Adipose tissue (tissue), 3 donors: ENCODE measurements around the gene ARHGAP9. TPM values are rescaled to one million over a fixed set of nuclear protein-coding genes. Genes with fewer than 3 reads are reported as not detected.
A peak's percentile ranks its signal among the peaks of the same experiment; 100 is the strongest.

Source experiments
- H3K27ac ChIP-seq: one replicate; pipeline ENCODE4 v1.5.1; 2013; ENCODE audit warnings: low read depth, low read length
- WGBS, 3 donors: extraction: QIAGEN DNeasy Blood & Tissue Kit; methylation state at CpG; one replicate each; pipeline ENCODE4 v1.1.7; 2013; 5-methylcytosine and 5-hydroxymethylcytosine counted together
- polyA plus RNA-seq, 3 donors: library from polyadenylated mRNA; stranded (reverse); fragments of 200-250 nt; gene quantifications; one replicate each; pipeline ENCODE4 v1.2.3, GENCODE V29; 2013
- donor health status: healthy with polysubstance abuse.
- donor health status: Bipolar disorder and iron deficiency.
- donor health status: healthy.

The ARHGAP9 gene
- polyA plus RNA-seq, 3 donors: 2.6 to 33.6 (median 28.7) TPM

DNA sequence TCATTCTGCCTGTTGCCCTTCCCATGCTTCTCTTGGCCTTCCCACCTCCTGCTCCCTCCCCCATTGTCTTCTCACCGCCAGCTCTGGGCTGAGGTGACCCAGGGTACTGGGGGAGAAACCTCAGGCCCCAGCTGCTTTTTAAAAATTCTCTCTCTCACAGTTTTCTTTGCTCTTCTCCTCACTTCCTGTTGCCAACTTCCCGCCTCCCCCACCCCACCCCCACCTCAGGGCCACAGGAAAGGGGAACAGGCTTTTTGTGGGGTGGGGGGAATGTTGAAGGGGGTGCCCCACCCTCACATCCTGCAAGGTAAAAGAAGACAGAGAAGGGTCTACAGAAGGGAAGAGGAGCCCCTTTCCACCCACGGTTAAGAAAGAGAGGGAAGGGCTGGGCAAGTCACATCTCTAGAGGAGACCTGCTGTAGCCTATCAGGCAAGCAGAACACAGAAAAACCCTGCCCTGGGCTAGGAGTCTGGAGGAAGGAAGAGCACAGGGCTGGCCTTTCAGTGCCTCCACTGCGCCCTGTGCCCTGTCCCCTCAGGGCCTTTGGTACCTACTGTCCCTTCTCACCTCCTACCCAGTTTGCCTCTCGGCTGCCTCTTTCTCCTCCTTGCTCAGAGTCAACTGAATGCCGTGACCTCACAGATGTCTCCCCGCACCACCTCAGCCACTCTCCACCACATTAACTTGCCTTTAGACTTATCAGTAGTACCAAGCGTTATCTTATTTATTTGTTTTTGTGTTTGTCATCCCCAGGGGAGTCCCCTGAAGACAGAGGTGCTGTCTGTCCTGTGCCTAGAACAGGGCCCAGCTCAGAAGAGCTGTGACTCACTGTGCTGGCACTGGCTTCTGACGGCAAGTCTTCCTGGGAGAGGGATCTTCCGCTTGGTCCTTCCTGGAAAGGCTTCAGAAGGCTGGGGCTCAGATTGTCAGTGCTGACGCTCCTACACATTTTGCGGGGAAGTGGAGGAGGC is 1.7 kb downstream of the ARHGAP9 start:
- peak overlapping the region; percentile 65 for H3K27ac ChIP-seq
- WGBS, 3 donors: 41 to 73% (median 45%) methylated on average over 10 to 12 of the region's 12 CpGs

DNA sequence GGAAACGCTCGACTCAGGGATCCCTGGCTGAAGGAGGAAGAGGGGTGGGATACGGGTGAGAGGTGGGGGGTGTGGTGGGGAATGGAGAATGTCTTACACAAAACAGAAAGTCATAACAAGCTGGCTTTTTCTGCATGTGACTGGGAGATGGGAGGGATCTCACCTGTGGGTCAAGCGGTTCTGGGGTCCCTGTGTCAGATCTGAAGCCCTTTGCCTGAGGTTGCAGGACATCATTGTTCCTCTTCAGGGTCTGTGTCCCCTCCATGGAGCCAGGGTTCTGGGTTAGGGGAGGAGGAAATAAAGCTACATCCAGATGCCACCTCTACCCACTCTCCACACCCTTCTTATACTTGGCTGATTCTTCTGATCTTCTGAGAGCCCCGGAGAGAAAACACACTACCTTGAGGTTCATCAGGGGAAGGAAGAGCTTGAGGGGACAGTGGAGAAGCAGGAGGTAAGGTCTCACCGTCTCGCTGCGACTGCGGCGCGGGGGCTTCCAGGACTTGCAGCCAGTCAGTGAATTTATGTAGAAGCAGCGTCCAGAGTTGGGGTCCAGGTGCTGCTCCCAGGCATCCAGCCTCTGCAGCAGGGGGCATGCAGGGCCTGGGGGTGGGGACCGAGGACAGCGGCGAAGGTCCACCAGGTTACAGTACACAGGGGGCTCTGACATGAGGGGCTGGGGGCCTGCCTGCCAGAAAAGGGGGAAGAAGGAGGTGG is 2.5 kb downstream of the ARHGAP9 start:
- 43 to 80% (median 68%) methylated on average over 15 of the region's 15 CpGs for WGBS, 3 donors
- peak overlapping the region; percentile 65 for H3K27ac ChIP-seq

DNA sequence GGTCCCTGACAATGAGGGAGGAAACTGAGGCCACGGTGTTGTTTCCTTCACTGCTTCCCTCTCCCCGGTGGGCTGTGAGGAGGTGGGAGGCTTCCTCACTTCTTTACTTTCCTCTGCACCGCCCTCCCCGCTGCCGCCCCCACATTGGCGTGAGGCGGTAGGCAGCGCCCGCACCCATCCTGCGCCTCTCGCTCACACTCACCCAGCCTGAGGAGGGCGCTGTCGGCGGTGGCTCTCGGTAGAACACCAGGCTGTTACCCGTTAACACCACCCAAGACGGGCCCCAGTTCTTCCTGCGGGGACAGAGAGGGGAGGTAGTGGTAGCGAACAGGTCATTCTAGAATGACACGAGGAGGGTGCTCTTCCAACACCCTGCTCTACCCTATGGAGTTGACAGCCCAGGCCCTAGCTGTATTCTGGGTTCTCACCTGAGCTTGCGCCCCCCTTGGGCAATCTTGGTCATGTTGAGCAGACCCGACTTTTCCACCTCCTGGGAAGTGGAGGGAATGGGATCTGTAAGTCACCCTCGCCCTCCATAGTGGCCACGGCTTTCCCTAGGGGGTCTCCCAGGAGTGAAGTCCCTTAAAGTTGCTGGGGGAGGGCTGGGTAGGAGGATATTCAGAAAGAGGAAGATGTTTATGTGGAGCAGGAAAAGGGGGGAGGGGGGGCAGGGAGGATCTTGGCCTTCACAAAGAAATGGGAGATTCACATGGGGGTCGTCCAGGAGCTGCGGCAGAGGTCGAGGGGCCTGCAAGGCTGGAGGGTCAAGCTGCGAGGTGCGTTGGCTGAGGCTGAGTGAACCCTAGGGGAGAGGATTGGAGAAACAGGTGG is 3.3 kb downstream of the ARHGAP9 start:
- no peak overlapping the region for H3K27ac ChIP-seq
- 13 to 19% (median 17%) methylated on average over 27 to 29 of the region's 29 CpGs for WGBS, 3 donors

DNA sequence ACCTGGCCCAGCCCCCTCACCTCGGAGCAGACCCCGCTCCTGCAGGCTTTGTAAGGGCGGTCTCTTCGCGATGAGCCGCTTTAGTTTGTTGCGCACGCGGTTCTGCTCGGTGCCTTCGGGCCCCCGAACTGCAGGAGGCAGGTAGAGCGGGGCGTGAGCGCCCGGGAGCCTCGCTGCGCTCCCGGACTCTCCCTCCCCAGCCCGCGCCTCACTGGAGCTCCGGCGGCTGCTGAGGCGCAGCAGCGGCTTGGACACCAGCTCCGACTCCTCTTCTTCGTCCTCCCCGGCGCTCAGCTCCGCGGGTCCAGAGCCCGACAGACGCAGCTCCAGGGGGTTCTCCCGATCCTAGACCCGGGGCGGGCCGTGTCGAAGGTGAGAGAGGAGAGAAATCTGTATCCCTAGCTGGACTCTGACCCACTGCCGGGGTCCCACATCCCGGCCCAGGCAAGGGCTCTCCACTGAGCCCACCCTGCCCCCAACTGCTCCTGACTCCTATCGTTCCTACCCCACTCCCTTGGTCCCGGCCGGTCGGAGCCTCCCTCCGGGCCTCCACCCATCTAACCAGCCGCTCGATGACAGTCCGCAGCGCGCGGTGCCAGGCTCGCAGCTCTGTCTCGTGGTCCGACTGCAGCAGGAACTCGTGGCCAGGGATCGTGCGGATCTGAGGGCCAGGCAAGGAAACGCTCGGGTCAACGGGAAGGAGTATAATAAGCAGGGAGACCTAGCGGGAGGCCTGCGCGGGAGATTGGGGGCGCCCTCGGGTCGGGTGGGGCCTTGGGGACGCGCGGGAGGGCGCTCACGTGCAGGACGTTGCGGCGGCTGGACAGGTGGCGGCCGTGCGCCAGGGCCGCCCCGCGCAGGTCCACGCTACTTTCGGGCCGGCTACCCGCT is 4.2 kb downstream of the ARHGAP9 start:
- 11 to 25% (median 22%) methylated on average over 67 to 84 of the region's 84 CpGs for WGBS, 3 donors
- no peak overlapping the region for H3K27ac ChIP-seq

DNA sequence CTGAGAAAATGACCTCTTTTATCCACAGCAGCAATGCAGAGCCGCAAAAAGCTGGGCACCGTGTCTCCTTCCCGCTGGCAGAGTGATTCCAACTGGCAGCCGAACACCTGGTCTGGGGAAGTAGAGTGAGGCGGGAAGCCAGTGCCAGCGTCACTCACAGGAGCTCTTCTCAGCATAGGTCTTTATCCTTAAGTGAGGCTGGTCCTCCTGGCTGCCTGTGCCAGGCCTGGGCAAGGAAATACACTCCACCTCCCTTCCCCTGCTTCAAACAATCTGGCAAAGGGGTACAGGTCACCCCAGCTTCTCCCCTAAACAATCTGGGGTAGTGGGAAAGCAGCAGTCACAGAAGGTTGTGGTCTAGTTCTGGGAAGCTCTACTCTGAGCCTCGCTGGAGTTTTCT is 4.8 kb downstream of the ARHGAP9 start:
- 62 to 83% (median 80%) methylated on average over 7 of the region's 7 CpGs for WGBS, 3 donors
- H3K27ac ChIP-seq: no peak overlapping the region

DNA sequence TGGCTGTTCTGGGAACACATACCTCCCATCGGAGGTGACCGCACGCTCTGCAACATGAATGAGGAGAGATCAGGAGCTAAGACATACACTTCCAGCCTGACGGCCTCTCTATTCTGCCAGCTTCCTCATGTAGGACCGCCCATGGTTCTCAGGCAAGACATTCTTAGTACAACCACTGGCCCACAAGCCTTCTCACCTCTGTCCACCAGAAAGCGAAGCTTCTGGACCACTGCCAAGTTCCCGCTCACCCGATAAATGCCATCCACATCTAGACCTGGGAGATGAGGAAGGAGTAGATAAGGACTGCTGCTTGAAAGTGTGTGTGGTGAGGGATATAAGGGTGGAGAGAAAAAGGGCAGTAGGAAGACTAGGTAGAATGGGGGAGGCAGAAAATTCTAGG is 5.2 kb downstream of the ARHGAP9 start:
- no peak overlapping the region for H3K27ac ChIP-seq
- 75 to 81% (median 78%) methylated on average over 8 of the region's 8 CpGs for WGBS, 3 donors

DNA sequence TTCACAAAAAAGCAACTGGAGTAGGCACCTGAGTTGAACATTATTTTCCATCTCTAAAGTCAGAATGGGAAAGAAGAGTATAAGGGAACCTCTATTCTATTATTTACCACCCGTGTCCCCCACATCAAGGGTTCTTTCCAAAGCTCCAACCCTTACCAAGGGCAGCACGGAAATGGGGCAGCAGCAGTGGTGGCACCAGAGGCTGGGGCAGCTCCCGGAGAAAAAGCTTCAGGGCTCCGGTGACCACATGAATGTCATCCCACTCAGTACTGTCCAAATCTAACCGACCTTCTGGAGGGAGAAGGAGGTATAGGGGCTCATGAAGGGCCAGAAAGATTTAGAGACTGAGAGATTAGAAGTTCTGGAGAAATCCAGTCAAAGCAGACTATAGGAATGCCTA is 5.8 kb downstream of the ARHGAP9 start:
- H3K27ac ChIP-seq: no peak overlapping the region
- WGBS, 3 donors: 92 to 95% (median 93%) methylated on average over 5 of the region's 5 CpGs

DNA sequence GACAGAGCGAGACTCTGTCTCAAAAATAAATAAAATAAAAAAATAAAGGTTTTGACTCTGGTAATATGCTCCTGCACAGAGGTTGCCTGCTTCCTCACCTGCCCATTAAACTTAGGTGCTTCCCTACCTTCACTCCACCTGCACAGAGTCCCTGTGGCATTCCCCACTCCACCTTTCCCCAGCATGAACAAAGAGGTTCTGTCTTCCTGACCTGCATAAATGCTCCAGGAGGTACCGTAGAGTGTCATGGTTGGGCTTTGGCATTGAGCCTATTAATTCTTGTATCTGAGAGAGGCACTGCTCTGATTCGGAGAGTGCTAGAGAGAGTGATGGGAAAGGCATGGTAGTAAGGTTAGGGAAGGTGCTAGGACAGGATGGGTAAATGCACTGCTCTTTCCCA is 6.3 kb downstream of the ARHGAP9 start:
- WGBS, 3 donors: 38 to 67% (median 54%) methylated on average over 3 of the region's 3 CpGs
- no peak overlapping the region for H3K27ac ChIP-seq

DNA sequence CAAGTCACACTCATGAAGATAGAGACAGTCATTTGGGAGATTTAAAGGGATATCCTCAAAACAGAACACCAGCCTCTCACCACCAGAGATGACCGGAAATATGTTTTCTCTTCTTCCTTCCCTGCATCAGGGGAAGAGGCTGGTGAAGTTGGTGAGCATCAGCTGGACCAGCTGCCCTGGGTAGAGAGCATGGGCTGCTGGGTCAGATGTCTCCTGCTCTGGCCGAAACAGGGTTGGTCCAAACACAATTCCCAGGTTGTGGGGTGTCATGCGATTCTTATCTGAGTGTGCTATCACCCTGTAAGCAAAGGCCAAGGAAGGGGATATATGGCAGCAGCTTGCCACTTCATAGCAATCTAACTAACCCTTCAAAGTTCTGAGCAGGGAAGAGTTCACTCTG is 7.3 kb downstream of the ARHGAP9 start:
- no peak overlapping the region for H3K27ac ChIP-seq
- WGBS, 3 donors: 77 to 91% (median 89%) methylated on average over 3 of the region's 3 CpGs

DNA sequence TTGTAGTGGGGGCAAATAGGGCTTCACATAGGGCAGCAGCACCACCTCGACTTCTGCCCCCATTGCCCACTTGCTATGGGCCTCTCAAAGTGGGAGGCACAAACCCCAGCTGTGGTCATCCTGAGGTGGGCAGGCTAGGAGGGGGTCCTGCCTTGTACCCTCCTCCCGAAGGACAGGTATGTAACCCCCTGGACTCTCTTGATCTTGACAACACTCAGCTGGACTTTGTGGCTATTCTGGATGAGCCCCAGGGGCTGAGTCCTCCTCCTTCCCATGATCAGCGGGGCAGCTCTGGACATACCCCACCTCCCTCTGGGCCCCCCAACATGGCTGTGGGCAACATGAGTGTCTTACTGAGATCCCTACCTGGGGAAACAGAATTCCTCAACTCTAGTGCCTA is 8.0 kb downstream of the ARHGAP9 start:
- 86 to 94% (median 88%) methylated on average over 3 of the region's 3 CpGs for WGBS, 3 donors
- H3K27ac ChIP-seq: no peak overlapping the region

DNA sequence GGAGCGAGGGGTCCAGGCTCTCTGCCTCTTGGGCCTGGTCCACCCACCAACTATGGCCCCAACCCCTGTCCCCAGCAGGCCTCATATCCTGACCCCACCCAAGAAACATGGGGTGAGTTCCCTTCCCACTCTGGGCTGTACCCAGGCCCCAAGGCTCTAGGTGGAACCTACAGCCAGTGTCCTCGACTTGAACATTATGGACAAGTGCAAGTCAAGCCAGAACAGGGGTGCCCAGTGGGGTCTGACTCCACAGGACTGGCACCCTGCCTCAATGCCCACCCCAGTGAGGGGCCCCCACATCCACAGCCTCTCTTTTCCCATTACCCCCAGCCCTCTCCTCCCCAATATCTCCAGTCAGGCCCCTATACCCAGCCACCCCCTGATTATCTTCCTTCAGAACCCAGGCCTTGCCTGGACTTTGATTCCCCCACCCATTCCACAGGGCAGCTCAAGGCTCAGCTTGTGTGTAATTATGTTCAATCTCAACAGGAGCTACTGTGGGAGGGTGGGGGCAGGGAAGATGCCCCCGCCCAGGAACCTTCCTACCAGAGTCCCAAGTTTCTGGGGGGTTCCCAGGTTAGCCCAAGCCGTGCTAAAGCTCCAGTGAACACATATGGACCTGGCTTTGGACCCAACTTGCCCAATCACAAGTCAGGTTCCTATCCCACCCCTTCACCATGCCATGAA is 8.6 kb downstream of the ARHGAP9 start:
- WGBS, 3 donors: 87 to 94% (median 94%) methylated on average over 4 of the region's 4 CpGs
- H3K27ac ChIP-seq: no peak overlapping the region

DNA sequence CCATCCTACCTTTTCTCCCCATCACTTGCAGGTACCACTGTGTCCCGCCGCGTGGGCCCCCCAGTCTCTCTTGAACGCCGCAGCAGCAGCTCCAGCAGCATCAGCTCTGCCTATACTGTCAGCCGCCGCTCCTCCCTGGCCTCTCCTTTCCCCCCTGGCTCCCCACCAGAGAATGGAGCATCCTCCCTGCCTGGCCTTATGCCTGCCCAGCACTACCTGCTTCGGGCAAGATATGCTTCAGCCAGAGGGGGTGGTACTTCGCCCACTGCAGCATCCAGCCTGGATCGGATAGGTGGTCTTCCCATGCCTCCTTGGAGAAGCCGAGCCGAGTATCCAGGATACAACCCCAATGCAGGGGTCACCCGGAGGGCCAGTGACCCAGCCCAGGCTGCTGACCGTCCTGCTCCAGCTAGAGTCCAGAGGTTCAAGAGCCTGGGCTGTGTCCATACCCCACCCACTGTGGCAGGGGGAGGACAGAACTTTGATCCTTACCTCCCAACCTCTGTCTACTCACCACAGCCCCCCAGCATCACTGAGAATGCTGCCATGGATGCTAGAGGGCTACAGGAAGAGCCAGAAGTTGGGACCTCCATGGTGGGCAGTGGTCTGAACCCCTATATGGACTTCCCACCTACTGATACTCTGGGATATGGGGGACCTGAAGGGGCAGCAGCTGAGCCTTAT is 9.2 kb downstream of the ARHGAP9 start:
- H3K27ac ChIP-seq: no peak overlapping the region
- 89 to 95% (median 95%) methylated on average over 14 of the region's 14 CpGs for WGBS, 3 donors

DNA sequence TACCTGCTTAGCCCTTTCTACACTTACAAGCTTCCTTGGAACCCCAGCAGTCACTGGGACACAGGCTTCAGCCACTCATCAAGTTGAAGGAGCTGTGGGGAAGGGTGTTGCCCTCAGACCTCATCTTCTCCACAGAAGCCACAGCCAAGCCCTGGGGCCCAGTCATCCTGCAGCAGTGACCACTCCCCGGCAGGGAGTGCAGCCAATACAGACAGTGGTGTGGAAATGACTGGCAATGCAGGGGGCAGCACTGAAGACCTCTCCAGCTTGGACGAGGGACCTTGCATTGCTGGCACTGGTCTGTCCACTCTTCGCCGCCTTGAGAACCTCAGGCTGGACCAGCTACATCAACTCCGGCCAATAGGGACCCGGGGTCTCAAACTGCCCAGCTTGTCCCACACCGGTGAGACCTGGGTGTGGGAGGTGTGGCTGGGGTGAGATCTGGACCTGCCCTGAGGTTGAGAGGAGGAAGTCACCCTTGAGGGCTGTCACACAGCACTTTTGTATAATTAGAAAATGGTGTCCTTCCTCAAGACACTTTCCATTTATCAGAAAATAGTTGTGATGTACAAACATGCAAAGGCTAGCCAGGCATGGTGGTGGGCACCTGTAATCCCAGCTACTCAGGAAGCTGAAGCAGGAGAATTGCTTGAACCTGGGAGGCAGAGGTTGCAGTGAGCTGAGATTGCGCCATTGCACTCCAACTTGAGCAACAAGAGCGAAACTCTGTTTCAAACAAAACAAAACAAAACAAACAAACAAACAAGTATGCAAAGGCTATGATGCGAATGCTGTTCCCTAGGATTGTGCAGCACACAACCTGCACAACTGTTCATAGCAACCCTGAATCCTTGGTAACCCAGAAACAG is 10.1 kb downstream of the ARHGAP9 start:
- no peak overlapping the region for H3K27ac ChIP-seq
- 81 to 83% (median 82%) methylated on average over 10 of the region's 10 CpGs for WGBS, 3 donors

DNA sequence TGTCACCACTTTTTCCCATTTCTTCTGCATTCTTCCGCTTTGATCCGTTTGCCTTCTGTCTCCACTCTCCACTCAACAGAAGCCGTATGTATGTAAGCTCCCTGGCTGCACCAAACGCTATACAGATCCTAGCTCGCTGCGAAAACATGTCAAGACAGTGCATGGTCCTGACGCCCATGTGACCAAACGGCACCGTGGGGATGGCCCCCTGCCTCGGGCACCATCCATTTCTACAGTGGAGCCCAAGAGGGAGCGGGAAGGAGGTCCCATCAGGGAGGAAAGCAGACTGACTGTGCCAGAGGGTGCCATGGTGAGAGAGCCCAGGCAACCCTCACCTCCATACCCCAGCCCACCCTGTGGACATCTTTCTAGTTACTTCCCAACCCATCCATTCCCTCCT is 11.8 kb downstream of the ARHGAP9 start:
- H3K27ac ChIP-seq: no peak overlapping the region
- WGBS, 3 donors: 70 to 87% (median 87%) methylated on average over 11 of the region's 11 CpGs

DNA sequence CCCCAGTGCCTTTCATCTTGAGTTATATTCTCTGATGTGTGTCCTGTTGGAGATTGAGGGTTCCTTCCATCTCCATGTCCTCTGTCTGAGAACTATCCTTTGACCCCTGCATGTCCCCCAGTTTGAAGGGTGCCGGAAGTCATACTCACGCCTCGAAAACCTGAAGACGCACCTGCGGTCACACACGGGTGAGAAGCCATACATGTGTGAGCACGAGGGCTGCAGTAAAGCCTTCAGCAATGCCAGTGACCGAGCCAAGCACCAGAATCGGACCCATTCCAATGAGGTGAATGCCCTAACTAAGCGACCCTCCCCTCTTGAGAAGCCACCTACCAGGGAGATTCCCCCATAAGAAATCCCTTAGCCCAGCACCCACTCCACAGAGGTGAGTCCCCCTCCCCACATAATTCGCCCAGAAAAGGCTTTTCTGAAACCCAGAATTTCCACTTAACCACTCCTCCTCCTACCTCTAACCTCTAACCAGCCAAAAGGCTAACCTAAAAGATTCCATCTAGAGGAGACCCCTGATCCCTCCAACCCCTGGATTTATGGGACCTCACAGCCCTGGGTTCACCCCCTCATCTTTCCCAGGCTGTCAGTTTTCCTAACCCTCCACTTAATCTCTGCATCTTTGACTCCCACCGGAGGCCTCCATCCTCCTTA is 12.3 kb downstream of the ARHGAP9 start:
- no peak overlapping the region for H3K27ac ChIP-seq
- WGBS, 3 donors: 76 to 90% (median 86%) methylated on average over 12 of the region's 12 CpGs
